ENCODE data around the gene ANKRD7. TPM values are rescaled to one million over a fixed set of nuclear protein-coding genes. Genes with fewer than 3 reads are reported as not detected.

ANKRD7 gene
- total RNA-seq, 1 donor from 2014 or later, result not detected

GRCh38 chr7:118194571-118194970 is 29.9 kb upstream of the ANKRD7 start:
- CTCF ChIA-PET, result interaction anchor here (1.0 to 1.1 kb wide), 2 partner anchors 9 to 981 kb away, joined by 3 to 4 read pairs; no protein-coding TSS in a partner anchor

GRCh38 chr7:118195837-118196474 is 28.5 kb upstream of the ANKRD7 start:
- intact Hi-C loops (cut with micrococcal nuclease), result loop anchor here (1.0 kb wide), 4 partner anchors 12 to 983 kb away; partner anchors contain the start of gene LSM8
- ChIA-PET POLR2A (no interaction called here), CTCF (interaction anchor here (1.1 to 1.6 kb wide), 3 partner anchors 11 to 43 kb away, joined by 3 to 6 read pairs (median 4); no protein-coding TSS in a partner anchor)
- Mint-ChIP-seq H3K9me3 (no peaks in the 10 kb centered on the region), H3K36me3 (ENCODE audit: low read depth) (peaks cover 17% of the 10 kb centered on the region), H3K4me1 (peaks cover 2% of the 10 kb centered on the region), H3K27ac (no peak overlapping the region), H3K4me3 (no peak overlapping the region), H3K27me3 (no peaks in the 10 kb centered on the region)
- peak; percentile 90 for TF ChIP-seq CTCF (IDR thresholded peaks at IDR 0.05)
- peak; percentile 68 for ATAC-seq (ENCODE audit: low read depth)
- no peak for DNase-seq

More at GRCh38 chr7:118194571-118194970, 29.9 kb upstream of the ANKRD7 start:
- Mint-ChIP-seq H3K27ac (no peak overlapping the region), H3K4me3 (no peak overlapping the region), H3K4me1 (peaks cover 2% of the 10 kb centered on the region), H3K9me3 (no peaks in the 10 kb centered on the region), H3K27me3 (no peaks in the 10 kb centered on the region), H3K36me3 (ENCODE audit: low read depth) (peaks cover 22% of the 10 kb centered on the region)
- POLR2A ChIA-PET, result no interaction called here
- no peak for DNase-seq
- no peak for TF ChIP-seq CTCF (IDR thresholded peaks at IDR 0.05)
- intact Hi-C loops (cut with micrococcal nuclease), result no loop called here
- no peak for ATAC-seq (ENCODE audit: low read depth)

DNA sequence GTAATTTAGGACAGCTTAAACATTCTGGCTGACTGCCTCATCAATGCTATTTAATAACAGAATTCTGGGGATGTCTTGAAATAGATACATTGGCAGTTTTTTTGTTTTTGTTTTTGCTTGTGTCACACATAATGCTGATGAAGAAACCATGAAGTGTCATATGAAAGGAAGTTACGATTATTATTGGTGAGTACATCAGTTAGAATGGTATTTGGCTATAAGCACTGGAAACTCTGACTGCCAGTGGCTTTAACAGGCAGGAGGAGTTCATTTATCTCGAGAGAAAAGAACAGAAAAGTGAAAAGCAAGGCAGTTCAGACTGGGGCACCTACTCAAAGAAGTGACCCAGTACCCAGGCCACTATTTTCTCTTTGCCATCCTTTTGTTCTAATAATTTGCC is 22.4 kb upstream of the ANKRD7 start:
- ChIA-PET CTCF (no interaction called here), POLR2A (no interaction called here)
- no peak for DNase-seq
- Mint-ChIP-seq H3K27me3 (no peaks in the 10 kb centered on the region), H3K36me3 (ENCODE audit: low read depth) (no peaks in the 10 kb centered on the region), H3K4me3 (no peak overlapping the region), H3K9me3 (no peaks in the 10 kb centered on the region), H3K4me1 (no peaks in the 10 kb centered on the region), H3K27ac (no peak overlapping the region)
- intact Hi-C loops (cut with micrococcal nuclease), result no loop called here
- TF ChIP-seq CTCF (IDR thresholded peaks at IDR 0.05), result no peak
- ATAC-seq (ENCODE audit: low read depth), result no peak

DNA sequence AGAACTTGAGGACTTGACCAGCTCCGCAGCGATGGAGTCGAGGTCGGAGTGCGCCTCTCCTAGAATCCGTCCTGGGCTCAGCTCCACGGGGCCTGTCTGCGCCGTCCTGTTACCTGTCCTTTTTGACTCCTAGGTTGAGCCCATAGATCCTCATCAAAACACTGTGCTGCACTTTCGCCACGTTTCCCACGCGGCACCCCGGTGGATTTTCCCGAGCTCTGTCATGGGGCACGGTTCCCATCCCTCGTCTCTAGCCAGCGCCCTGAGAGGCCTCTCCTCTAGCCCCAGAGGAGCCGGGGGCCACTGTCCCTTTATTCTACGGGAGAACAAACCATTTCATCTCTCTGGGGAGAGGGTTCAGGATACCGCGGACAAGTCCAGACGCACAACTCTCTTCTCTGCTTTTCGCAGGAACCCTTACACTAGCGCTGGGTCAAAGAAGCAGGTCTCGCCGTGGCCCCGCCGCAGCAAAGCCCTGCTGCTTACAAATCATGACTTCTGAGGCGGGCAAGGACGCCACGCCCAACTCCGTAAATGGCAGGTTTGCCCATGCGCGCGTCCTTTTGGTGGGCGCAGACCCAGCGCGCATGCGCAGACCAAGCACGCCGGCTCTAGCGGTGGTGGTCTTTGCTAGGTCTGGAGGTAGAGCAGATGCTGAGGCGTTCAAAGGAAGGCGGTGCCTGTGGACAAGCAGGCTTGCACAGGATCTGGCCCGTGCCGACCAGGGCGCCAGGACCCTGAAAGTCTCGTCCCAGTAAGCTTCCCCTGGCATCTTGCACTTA is 10.3 kb upstream of the ANKRD7 start:
- Mint-ChIP-seq H3K4me3 (peak overlapping the region; percentile 91), H3K27me3 (peaks cover 2% of the 10 kb centered on the region), H3K27ac (peak overlapping the region; percentile 80), H3K4me1 (peaks cover 13% of the 10 kb centered on the region), H3K9me3 (no peaks in the 10 kb centered on the region), H3K36me3 (ENCODE audit: low read depth) (no peaks in the 10 kb centered on the region)
- intact Hi-C loops (cut with micrococcal nuclease), result loop anchor here (1.0 kb wide), 1 partner anchor 30 kb away; the partner anchor contains the start of gene LSM8
- POLR2A ChIA-PET, result no interaction called here
- no peak for TF ChIP-seq CTCF (IDR thresholded peaks at IDR 0.05)
- CTCF ChIA-PET, result interaction anchor here (1.6 kb wide), 1 partner anchor 8 kb away, joined by 5 read pairs; no protein-coding TSS in a partner anchor
- peak; percentile 66 for DNase-seq
- peak; percentile 95 for ATAC-seq (ENCODE audit: low read depth)

DNA sequence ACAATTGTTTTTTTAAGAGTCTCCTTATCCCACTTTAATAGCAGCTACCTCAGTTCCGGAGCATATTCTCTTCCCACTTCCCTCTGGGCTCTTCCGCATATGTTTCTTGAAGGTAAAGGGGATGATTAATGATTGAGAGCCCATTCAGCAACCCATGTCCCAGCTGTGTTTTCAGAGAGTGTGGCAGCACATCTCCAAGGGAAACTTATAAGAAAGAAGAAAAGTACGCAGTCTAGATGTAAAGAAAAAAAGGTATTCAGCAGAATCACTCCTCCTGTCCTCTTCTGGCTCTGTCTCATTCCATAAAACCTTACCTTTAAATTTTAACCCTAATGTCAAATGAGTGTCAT is 9.7 kb upstream of the ANKRD7 start:
- no peak for ATAC-seq (ENCODE audit: low read depth)
- DNase-seq, result no peak
- ChIA-PET CTCF (interaction anchor here (1.6 kb wide), 1 partner anchor 8 kb away, joined by 5 read pairs; no protein-coding TSS in a partner anchor), POLR2A (no interaction called here)
- peaks cover 2% of the 10 kb centered on the region for H3K27me3 Mint-ChIP-seq
- no peak for TF ChIP-seq CTCF (IDR thresholded peaks at IDR 0.05)
- intact Hi-C loops (cut with micrococcal nuclease), result loop anchor here (1.0 kb wide), 1 partner anchor 31 kb away; the partner anchor contains the start of gene LSM8
- H3K4me1 Mint-ChIP-seq, result peaks cover 13% of the 10 kb centered on the region
- peak overlapping the region; percentile 91 for H3K4me3 Mint-ChIP-seq
- H3K9me3 Mint-ChIP-seq, result no peaks in the 10 kb centered on the region
- H3K36me3 Mint-ChIP-seq (ENCODE audit: low read depth), result no peaks in the 10 kb centered on the region
- no peak overlapping the region for H3K27ac Mint-ChIP-seq

Data from activated B cell treated with CpG ODN at 0.5 μM for 24 hours (primary cell).